Aorta (tissue), 5 donors: ENCODE measurements around the gene IL19. TPM values are rescaled to one million over a fixed set of nuclear protein-coding genes. Genes with fewer than 3 reads are reported as not detected.

Experiments
- ATAC-seq: fragments of 200-7000 bp; cut with Tn5 transposase; one replicate; pipeline ENCODE4 v1.9.1; 2022; ENCODE audit warnings: moderate library complexity; ENCODE audit not compliant: low FRiP score
- DNase-seq, 2 donors: peaks; one replicate each; pipeline ENCODE4 v3.0.0-alpha.2; 2020
- H3K27ac ChIP-seq, 2 donors: one replicate each; pipeline ENCODE4 v1.5.1; 2013; ENCODE audit warnings: low read length in 2 of 2, mild to moderate bottlenecking in 2 of 2, moderate library complexity in 2 of 2, control low read depth in 1 of 2, inconsistent platforms in 1 of 2, low read depth in 1 of 2
- H3K27me3 ChIP-seq, 2 donors: one replicate each; pipeline ENCODE4 v1.6.1; 2013; ENCODE audit warnings: control low read depth in 1 of 2, low read length in 1 of 2, mild to moderate bottlenecking in 1 of 2, moderate library complexity in 1 of 2; ENCODE audit not compliant: insufficient read depth in 2 of 2, control insufficient read depth in 1 of 2
- H3K36me3 ChIP-seq, 2 donors: one replicate each; pipeline ENCODE4 v1.6.1; 2013; ENCODE audit warnings: control low read depth in 1 of 2, low read length in 1 of 2, mild to moderate bottlenecking in 1 of 2; ENCODE audit not compliant: insufficient read depth in 2 of 2, control insufficient read depth in 1 of 2
- H3K4me1 ChIP-seq, 2 donors: one replicate each; pipeline ENCODE4 v1.6.1; 2013; ENCODE audit warnings: low read length in 2 of 2, control low read depth in 1 of 2, mild to moderate bottlenecking in 1 of 2, moderate library complexity in 1 of 2; ENCODE audit not compliant: insufficient read depth in 2 of 2, control insufficient read depth in 1 of 2
- H3K4me3 ChIP-seq, 2 donors: one replicate each; pipeline ENCODE4 v1.5.1; 2013; ENCODE audit warnings: low read length in 2 of 2, control low read depth in 1 of 2, mild to moderate bottlenecking in 1 of 2
- H3K9me3 ChIP-seq: one replicate; pipeline ENCODE4 v1.6.1; 2013; ENCODE audit warnings: mild to moderate bottlenecking, low read length; ENCODE audit not compliant: control insufficient read depth
- WGBS, 2 donors: extraction: QIAGEN DNeasy Blood & Tissue Kit; methylation state at CpG; one replicate each; pipeline ENCODE4 v1.1.7; 2013; 5-methylcytosine and 5-hydroxymethylcytosine counted together
- intact Hi-C, 2 donors: fragments of 100-400 bp; cut with DNase I; formaldehyde crosslinking; loops; one replicate each; pipeline versions ENCODE4 v1.14.2 to v1.15.0; 2022
- polyA plus RNA-seq, 2 donors: library from polyadenylated mRNA; stranded (reverse); fragments of 200-250 nt; gene quantifications; one replicate each; pipeline ENCODE4 v1.2.3, GENCODE V29; 2013
- total RNA-seq, 2 donors: library from RNA; stranded (reverse); fragmentation: NEBNext Ultra II Directional; extraction: Animal tissue kit (Norgen Biotek cat#: 25700); gene quantifications; one replicate each; pipeline ENCODE4 v1.2.1, GENCODE V29; 2021
- donor health status: healthy with polysubstance abuse.
- donor health status: Bipolar disorder and iron deficiency.
- donor health status: DM: no; HTN: no; CAD: no.
- donor health status: DM: no; HTN: no; CAD: no.
- donor health status: DM: yes; HTN: yes; CAD: no.

IL19 gene
- total and polyA plus RNA-seq, 4 donors = not detected

DNA sequence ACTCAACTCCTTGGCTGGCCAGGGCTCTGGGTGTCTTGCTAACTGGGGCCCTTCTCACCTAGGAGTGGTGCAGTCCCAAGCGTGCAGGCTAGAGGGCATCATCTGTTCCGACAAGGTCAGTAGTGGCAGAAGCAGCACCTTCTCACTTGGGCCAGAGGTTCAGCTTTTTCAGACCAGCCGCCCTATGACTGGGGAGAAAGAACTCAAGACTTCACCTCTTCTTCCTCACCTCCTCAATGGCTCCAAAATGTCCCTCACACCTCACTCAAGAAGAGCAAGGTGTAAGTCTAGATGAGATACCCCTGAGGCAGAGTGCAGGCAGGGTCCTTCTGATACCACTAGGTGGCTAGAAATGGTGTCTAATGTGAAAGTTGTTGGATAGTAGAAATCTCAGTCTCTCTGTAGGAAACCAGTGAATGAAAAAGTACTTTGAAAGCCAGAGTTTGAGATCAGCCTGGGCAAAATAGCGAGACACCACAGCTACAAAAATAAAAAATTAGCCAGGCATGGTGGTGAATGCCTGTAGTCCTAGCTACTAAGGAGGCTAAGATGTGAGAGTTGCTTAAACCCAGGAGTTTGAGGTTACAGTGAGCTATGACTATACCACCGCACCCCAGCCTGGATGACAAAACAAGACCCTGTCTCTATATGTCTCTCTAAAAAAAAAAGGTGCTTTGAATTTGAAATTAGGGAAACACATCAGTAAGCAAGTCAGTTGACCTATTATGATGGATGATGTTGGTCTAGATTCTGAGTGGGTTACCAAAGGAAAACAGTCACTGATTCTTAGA lies 86.3 kb downstream of the IL19 start:
- Histone ChIP-seq H3K27ac (no peak overlapping the region), H3K27me3 (peaks cover 0 to 2% of the 10 kb centered on the region in 2 donors), H3K4me3 (no peak overlapping the region), H3K9me3 (no peaks in the 10 kb centered on the region), H3K4me1 (no peaks in the 10 kb centered on the region), H3K36me3 (no peaks in the 10 kb centered on the region)
- intact Hi-C loops = no loop called here
- ATAC-seq = no peak
- 84 to 90% methylated on average over 5 of the region's 5 CpGs for WGBS, 2 donors
- DNase-seq = no peak

DNA sequence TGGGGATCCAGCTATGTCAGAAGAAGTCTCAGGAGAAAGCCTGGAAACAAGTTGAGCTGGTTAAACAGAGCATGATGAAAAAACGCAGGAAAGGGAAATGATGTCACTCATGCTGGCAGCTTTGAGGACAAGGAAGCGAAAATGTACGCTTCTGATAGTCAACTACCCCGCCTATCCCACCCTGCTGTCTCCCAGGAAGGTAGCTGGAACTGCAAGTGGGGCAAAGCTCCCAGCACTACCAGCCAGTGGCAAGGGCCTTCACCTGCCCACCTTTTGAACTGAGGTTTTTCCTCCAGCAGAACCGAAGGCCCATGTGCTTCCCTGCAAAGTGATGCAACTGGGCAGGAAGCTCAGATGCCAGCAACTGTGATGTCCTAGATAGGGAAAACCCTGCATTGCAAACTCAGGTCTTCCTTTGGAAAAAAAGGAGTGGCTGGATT lies 88.5 kb downstream of the IL19 start:
- H3K4me1 ChIP-seq = no peaks in the 10 kb centered on the region
- DNase-seq = no peak
- no peaks in the 10 kb centered on the region for H3K36me3 ChIP-seq
- H3K27me3 ChIP-seq = peaks cover 0 to 2% of the 10 kb centered on the region in 2 donors
- H3K27ac ChIP-seq = no peak overlapping the region
- ATAC-seq = no peak
- H3K4me3 ChIP-seq = no peak overlapping the region
- WGBS, 2 donors = 65 to 72% methylated on average over 5 of the region's 5 CpGs
- no peaks in the 10 kb centered on the region for H3K9me3 ChIP-seq
- intact Hi-C loops = no loop called here

DNA sequence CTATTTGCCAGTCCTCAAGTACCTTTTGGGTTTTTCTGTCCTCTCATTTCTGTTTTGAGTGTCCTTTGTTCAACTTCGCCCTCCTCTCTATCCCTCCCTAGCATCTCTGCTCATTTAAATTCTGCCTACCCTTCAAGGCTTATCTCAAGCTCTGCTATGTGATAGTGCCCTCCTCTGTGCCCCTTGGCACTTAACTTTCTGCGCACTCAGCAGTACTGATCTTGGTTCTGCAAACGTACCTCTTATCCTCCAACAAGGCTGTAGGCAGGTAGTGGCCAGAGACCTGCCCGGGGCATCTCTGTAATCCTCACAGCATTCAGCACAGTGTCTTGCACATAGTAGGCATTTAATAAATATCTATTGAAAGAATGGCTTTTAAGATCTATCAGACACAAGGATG lies 89.6 kb downstream of the IL19 start:
- no peaks in the 10 kb centered on the region for H3K4me1 ChIP-seq
- no peaks in the 10 kb centered on the region for H3K9me3 ChIP-seq
- intact Hi-C loops = no loop called here
- no peak overlapping the region for H3K4me3 ChIP-seq
- no peak for DNase-seq
- no peak for ATAC-seq
- 71 to 86% methylated on average over 4 of the region's 4 CpGs for WGBS, 2 donors
- H3K27ac ChIP-seq = no peak overlapping the region
- no peaks in the 10 kb centered on the region for H3K36me3 ChIP-seq
- H3K27me3 ChIP-seq = peaks cover 0 to 2% of the 10 kb centered on the region in 2 donors

DNA sequence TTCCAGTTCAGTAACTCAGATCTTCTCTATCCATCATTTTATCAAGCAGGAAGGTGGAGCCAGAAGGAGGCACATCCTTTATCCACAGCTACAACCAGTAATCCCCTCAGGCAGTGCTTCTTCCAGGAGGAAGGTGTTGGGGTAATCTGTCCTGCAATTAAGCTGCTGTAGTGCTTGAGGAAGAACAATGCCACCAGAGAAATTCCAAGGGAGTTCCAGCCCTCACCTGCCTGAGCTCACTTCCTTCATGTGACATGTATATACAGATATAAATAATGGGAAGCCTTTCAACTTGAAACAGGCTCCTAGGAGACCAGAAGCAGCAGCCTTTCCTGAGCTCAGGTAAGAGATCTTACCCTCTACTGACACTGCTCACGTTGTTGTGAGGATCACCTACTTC lies 92.7 kb downstream of the IL19 start:
- H3K9me3 ChIP-seq = no peaks in the 10 kb centered on the region
- no peak overlapping the region for H3K27ac ChIP-seq
- ATAC-seq (no peak), DNase-seq (no peak)
- intact Hi-C loops = no loop called here
- 61 to 70% methylated on average over 1 of the region's 1 CpG for WGBS, 2 donors
- H3K4me3 ChIP-seq = no peak overlapping the region
- H3K4me1 ChIP-seq = no peaks in the 10 kb centered on the region
- peaks cover 0 to 2% of the 10 kb centered on the region in 2 donors for H3K27me3 ChIP-seq
- H3K36me3 ChIP-seq = no peaks in the 10 kb centered on the region

DNA sequence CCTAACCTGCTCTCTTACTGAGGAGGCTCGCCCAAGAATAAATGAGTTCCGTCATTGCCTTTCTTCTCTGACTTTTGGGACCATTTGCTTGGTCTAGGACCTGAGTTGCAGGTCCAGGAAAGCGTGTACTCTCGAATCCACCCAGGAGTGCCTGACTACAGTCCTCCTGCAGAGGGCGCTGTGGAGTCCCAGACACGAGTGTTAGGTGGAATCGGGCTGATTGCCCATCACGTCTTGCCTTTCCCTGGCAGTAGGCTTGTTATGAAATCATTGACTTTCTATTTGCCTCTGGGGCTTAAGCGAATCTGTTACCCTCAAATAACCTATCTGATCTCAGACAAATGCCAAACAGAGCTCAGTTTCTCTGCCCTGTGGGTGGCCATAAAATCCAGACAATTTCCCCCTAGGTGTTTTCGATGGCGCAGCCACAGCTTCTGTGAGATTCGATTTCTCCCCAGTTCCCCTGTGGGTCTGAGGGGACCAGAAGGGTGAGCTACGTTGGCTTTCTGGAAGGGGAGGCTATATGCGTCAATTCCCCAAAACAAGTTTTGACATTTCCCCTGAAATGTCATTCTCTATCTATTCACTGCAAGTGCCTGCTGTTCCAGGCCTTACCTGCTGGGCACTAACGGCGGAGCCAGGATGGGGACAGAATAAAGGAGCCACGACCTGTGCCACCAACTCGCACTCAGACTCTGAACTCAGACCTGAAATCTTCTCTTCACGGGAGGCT lies 94.5 kb downstream of the IL19 start, which contains the start of gene IL20:
IL20 (plus strand) TSS at position 685 of the 733 bp plus-strand sequence. CDS start 230 bp downstream, outside the sequence.
- Histone ChIP-seq H3K9me3 (no peaks in the 10 kb centered on the region), H3K36me3 (no peaks in the 10 kb centered on the region), H3K4me1 (no peaks in the 10 kb centered on the region), H3K27me3 (peaks cover 0 to 3% of the 10 kb centered on the region in 2 donors), H3K4me3 (no peak within 1 kb of the TSS), H3K27ac (no peak within 1 kb of the TSS)
- WGBS, 2 donors = 48 to 49% methylated on average over 19 of the region's 19 CpGs
- ATAC-seq (peak; percentile 63), DNase-seq (peak; percentile 86 to 91)
- intact Hi-C loops = no loop called here

DNA sequence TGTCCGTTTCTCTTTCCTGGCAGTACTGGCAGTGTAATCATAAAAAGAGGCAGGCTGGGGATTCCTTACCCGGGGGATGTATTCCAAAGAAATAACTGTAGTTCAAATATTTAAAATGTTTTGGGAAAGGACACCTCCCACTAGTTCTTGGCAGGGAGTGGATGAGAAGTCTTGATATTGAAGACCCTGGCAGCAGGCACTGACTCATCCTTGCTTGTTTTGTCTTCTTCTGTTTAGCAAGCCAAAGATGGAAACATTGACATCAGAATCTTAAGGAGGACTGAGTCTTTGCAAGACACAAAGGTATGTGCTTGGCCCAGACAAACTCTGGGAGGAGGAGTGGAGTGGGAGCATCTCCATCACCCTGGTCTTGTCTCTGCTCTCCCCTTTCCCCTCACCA lies 95.5 kb downstream of the IL19 start:
- DNase-seq (no peak), ATAC-seq (no peak)
- intact Hi-C loops = no loop called here
- peaks cover 2% of the 10 kb centered on the region for H3K9me3 ChIP-seq
- H3K36me3 ChIP-seq = no peaks in the 10 kb centered on the region
- WGBS, 2 donors = 35 to 37% methylated on average over 2 of the region's 2 CpGs
- H3K27ac ChIP-seq = no peak overlapping the region
- peaks cover 0 to 2% of the 10 kb centered on the region in 2 donors for H3K27me3 ChIP-seq
- H3K4me3 ChIP-seq = no peak overlapping the region
- no peaks in the 10 kb centered on the region for H3K4me1 ChIP-seq

DNA sequence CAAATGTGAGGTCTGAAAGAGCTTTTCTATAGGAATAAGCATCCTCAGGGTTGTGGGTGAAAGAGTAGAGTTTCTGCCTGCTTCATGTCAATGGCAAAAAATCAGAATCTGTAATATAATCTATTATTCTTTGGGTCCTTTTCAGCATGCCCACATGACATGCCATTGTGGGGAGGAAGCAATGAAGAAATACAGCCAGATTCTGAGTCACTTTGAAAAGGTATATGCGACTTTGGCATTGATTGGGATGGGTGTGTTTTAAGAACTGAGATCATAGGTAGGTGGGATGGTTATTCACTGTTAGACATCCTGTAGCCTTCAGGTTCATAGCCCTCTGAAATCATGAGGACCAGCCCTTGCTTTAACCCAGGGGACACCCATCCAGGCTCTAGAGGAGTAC lies 96.7 kb downstream of the IL19 start:
- Histone ChIP-seq H3K36me3 (no peaks in the 10 kb centered on the region), H3K27me3 (peaks cover 0 to 2% of the 10 kb centered on the region in 2 donors), H3K27ac (no peak overlapping the region), H3K4me3 (no peak overlapping the region), H3K9me3 (peaks cover 2% of the 10 kb centered on the region), H3K4me1 (no peaks in the 10 kb centered on the region)
- ATAC-seq (no peak), DNase-seq (no peak)
- 83 to 90% methylated on average over 1 of the region's 1 CpG for WGBS, 2 donors
- intact Hi-C loops = no loop called here

DNA sequence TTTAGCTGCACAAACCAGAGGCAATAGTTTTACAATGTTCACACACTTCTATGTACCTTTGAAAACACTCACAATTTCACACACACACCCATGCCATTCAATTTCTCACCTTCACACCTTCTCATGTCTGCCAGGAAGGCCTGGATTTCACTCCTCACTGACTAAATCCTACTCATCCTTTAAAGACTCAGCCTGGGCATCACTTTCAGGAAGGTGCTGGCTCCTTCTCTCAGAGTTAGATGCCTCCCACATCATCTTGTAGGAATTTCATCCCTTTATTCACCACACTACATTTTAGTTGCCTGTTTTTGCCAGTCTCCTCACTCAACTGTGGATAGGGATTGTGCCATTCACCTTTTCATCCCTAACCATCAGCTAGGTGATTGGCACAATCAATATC lies 97.1 kb downstream of the IL19 start:
- Histone ChIP-seq H3K27me3 (peaks cover 0 to 2% of the 10 kb centered on the region in 2 donors), H3K9me3 (peaks cover 2% of the 10 kb centered on the region), H3K27ac (no peak overlapping the region), H3K36me3 (no peaks in the 10 kb centered on the region), H3K4me3 (no peak overlapping the region), H3K4me1 (no peaks in the 10 kb centered on the region)
- ATAC-seq = no peak
- DNase-seq = no peak
- intact Hi-C loops = no loop called here

DNA sequence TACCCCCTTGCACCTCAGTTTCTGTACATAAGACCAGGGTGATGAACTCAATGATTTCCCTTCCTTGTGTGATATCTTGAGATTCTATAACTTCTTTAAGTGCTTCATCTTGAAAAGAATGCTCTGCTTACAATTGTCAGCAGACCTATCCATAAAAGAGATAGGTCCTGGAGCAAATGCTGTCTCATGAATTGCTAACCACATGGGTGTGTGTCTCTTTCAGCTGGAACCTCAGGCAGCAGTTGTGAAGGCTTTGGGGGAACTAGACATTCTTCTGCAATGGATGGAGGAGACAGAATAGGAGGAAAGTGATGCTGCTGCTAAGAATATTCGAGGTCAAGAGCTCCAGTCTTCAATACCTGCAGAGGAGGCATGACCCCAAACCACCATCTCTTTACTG lies 97.7 kb downstream of the IL19 start:
- H3K4me3 ChIP-seq = no peak overlapping the region
- no peak overlapping the region for H3K27ac ChIP-seq
- H3K9me3 ChIP-seq = peaks cover 2% of the 10 kb centered on the region
- DNase-seq (no peak), ATAC-seq (no peak)
- no peaks in the 10 kb centered on the region for H3K4me1 ChIP-seq
- H3K36me3 ChIP-seq = no peaks in the 10 kb centered on the region
- intact Hi-C loops = no loop called here
- WGBS, 2 donors = 48 to 69% methylated on average over 1 of the region's 1 CpG
- peaks cover 0 to 2% of the 10 kb centered on the region in 2 donors for H3K27me3 ChIP-seq
